HCT116 (cell line): Measurements from ENCODE around the gene ARF1. TPM values are rescaled to one million over a fixed set of nuclear protein-coding genes. Genes with fewer than 3 reads are reported as not detected.

Source experiments
- ATAC-seq: fragments of 200-7000 bp; cut with Tn5 transposase; 2 replicates; pipeline ENCODE4 v1.9.1; 2020; ENCODE audit warnings: mild to moderate bottlenecking, moderate library complexity
- BruUV-seq: library from RNA; stranded (reverse); fragments of 400-500 nt; replicated peaks from 2 replicates; lab custom pipeline; 2021; lab: Mats Ljungman, UMichigan
- CTCF ChIA-PET: fragments of 300-600 bp; sonication (Branson Sonifier 250); formaldehyde crosslinking; loops from one replicate; lab custom pipeline; 2021; ENCODE audit warnings: antibody characterized with exemption; lab: Charles Lee
- POLR2A ChIA-PET: fragments of 300-600, 350-600 bp; sonication (Branson Sonifier 250); formaldehyde crosslinking; loops from one replicate; lab custom pipeline; 2021; ENCODE audit warnings: antibody characterized with exemption; lab: Charles Lee
- RAD21 ChIA-PET, 2 experiments: fragments of 300-600 bp; sonication (Branson Sonifier 250); formaldehyde crosslinking; loops; one replicate each; lab custom pipeline; 2023; ENCODE audit warnings: low total read pairs in 2 of 2; ENCODE audit not compliant: uncharacterized antibody in 2 of 2, unreplicated experiment in 2 of 2, low non-redundant PET in 1 of 2; lab: Charles Lee
- DNase-seq: peaks from one replicate; pipeline ENCODE4 v3.0.0-alpha.2; 2010; ENCODE audit warnings: low read depth, low spot score
- H2AFZ ChIP-seq: fragments of 200-600 bp; shearing (Covaris generic), sonication (generic); 2 replicates; pipeline ENCODE4 v1.6.1; 2017; ENCODE audit warnings: low read depth, mixed run types, mixed read lengths, antibody characterized with exemption, low read length; ENCODE audit not compliant: poor library complexity, severe bottlenecking
- H3K27ac ChIP-seq: 2 replicates; pipeline ENCODE4 v1.5.1; 2012; ENCODE audit warnings: low read depth, low read length
- H3K27me3 ChIP-seq: fragments of 200-600 bp; sonication (generic); 2 replicates; pipeline ENCODE4 v1.6.1; 2016; ENCODE audit warnings: mixed run types, low read length, mixed read lengths; ENCODE audit not compliant: insufficient read depth
- H3K36me3 ChIP-seq, 2 experiments: fragments of 200-500 bp in 1 of 2; fragments of 200-600 bp in 1 of 2; sonication (Bioruptor generic) in 1 of 2; sonication (generic) in 1 of 2; 2 replicates each; pipeline versions ENCODE4 v1.5.1 to v1.6.1; 2014 to 2016; ENCODE audit warnings: low read length in 2 of 2, inconsistent platforms in 1 of 2, mixed read lengths in 1 of 2, mixed run types in 1 of 2; ENCODE audit not compliant: insufficient read depth in 2 of 2, control insufficient read depth in 1 of 2
- H3K4me1 ChIP-seq, 2 experiments: fragments of 200-600 bp in 1 of 2; sonication (generic) in 1 of 2; 2 replicates each; pipeline versions ENCODE4 v1.5.1 to v1.6.1; 2012 to 2017; ENCODE audit warnings: low read length in 2 of 2, inconsistent platforms in 1 of 2, mild to moderate bottlenecking in 1 of 2, mixed read lengths in 1 of 2, mixed run types in 1 of 2, moderate library complexity in 1 of 2; ENCODE audit not compliant: insufficient read depth in 2 of 2, control insufficient read depth in 1 of 2
- H3K4me2 ChIP-seq: fragments of 200-600 bp; sonication (generic); 2 replicates; pipeline ENCODE4 v1.6.1; 2017; ENCODE audit warnings: mixed run types, low read length, mixed read lengths
- H3K4me3 ChIP-seq, 2 experiments: fragments of 200-600 bp in 1 of 2; sonication (generic) in 1 of 2; replicated peaks in 1 of 2; 2 replicates each; pipeline ENCODE4 v1.5.1; 2011 to 2016; ENCODE audit warnings: low read length in 2 of 2, control low read depth in 1 of 2, low read depth in 1 of 2, mild to moderate bottlenecking in 1 of 2, mixed read lengths in 1 of 2, mixed run types in 1 of 2
- H3K79me2 ChIP-seq: fragments of 200-600 bp; sonication (generic); 2 replicates; pipeline ENCODE4 v1.6.1; 2017; ENCODE audit warnings: mild to moderate bottlenecking, mixed run types, low read length, moderate library complexity, mixed read lengths; ENCODE audit not compliant: insufficient read depth
- H3K9ac ChIP-seq: fragments of 200-600 bp; sonication (generic); 2 replicates; pipeline ENCODE4 v1.6.1; 2016; ENCODE audit warnings: low read length, mixed read lengths
- H3K9me2 ChIP-seq: fragments of 200-600 bp; sonication (generic), shearing (Covaris generic); 2 replicates; pipeline ENCODE4 v1.6.1; 2017; ENCODE audit warnings: mixed run types, mild to moderate bottlenecking, moderate library complexity; ENCODE audit not compliant: insufficient read depth
- H3K9me3 ChIP-seq, 2 experiments: fragments of 200-500 bp in 1 of 2; fragments of 200-600 bp in 1 of 2; sonication (Bioruptor generic) in 1 of 2; sonication (generic) in 1 of 2; 2 replicates each; pipeline ENCODE4 v1.6.1; 2014 to 2017; ENCODE audit warnings: low read length in 2 of 2, mixed read lengths in 2 of 2, inconsistent platforms in 1 of 2, low read depth in 1 of 2, mild to moderate bottlenecking in 1 of 2, mixed run types in 1 of 2, moderate library complexity in 1 of 2; ENCODE audit not compliant: control insufficient read depth in 1 of 2, insufficient read depth in 1 of 2
- H4K20me1 ChIP-seq: fragments of 200-600 bp; sonication (generic), shearing (Covaris generic); 2 replicates; pipeline ENCODE4 v1.6.1; 2017; ENCODE audit warnings: mixed run types, mild to moderate bottlenecking, moderate library complexity; ENCODE audit not compliant: insufficient read depth
- CBX3 ChIP-seq: IDR thresholded peaks from 2 replicates; pipeline ENCODE4 v1.6.1; 2012; ENCODE audit warnings: low read depth
- CTCF ChIP-seq, 3 experiments: fragments of 200-600 bp in 1 of 3; sonication (generic) in 1 of 3; IDR thresholded peaks in 2 of 3; conservative IDR thresholded peaks in 1 of 3; 2 replicates each; pipeline ENCODE4 v1.5.1; 2012 to 2017; ENCODE audit warnings: low read depth in 2 of 3, low read length in 2 of 3, antibody characterized with exemption in 1 of 3, borderline replicate concordance in 1 of 3, control low read depth in 1 of 3, mild to moderate bottlenecking in 1 of 3, mixed read lengths in 1 of 3, mixed run types in 1 of 3, moderate library complexity in 1 of 3; ENCODE audit not compliant: insufficient read depth in 1 of 3
- EZH2 ChIP-seq: fragments of 200-600 bp; sonication (generic); IDR thresholded peaks from 2 replicates; pipeline ENCODE4 v1.6.1; 2017; ENCODE audit warnings: antibody characterized with exemption, mixed run types
- JUND ChIP-seq: IDR thresholded peaks from 2 replicates; pipeline ENCODE4 v1.6.1; 2012
- POLR2A ChIP-seq: IDR thresholded peaks from 2 replicates; pipeline ENCODE4 v1.7.0; 2011; ENCODE audit warnings: borderline replicate concordance; ENCODE audit not compliant: insufficient read depth, insufficient read length; ENCODE audit errors: extremely low read depth
- POLR2AphosphoS5 ChIP-seq: IDR thresholded peaks from 2 replicates; pipeline ENCODE4 v1.6.1; 2011; ENCODE audit warnings: mild to moderate bottlenecking, low read depth, low read length, moderate library complexity
- SP1 ChIP-seq: IDR thresholded peaks from 2 replicates; pipeline ENCODE4 v1.6.1; 2012; ENCODE audit warnings: low read depth
- SRF ChIP-seq: IDR thresholded peaks from 2 replicates; pipeline ENCODE4 v1.6.1; 2012; ENCODE audit warnings: low read depth
- YY1 ChIP-seq: IDR thresholded peaks from 2 replicates; pipeline ENCODE4 v1.6.1; 2011; ENCODE audit warnings: low read length, low read depth, moderate library complexity, mild to moderate bottlenecking; ENCODE audit not compliant: insufficient replicate concordance; ENCODE audit errors: extremely low read depth
- ZBTB33 ChIP-seq: IDR thresholded peaks from 2 replicates; pipeline ENCODE4 v1.6.1; 2011; ENCODE audit warnings: mild to moderate bottlenecking, low read length, moderate library complexity; ENCODE audit not compliant: insufficient replicate concordance; ENCODE audit errors: extremely low read depth
- ZFX ChIP-seq: fragments of 450-650 bp; IDR thresholded peaks from 2 replicates; pipeline ENCODE4 v1.6.1; 2017
- ZNF274 ChIP-seq: fragments of 200-500 bp; sonication (Bioruptor generic); IDR thresholded peaks from 2 replicates; pipeline ENCODE4 v1.6.1; 2014; ENCODE audit warnings: mild to moderate bottlenecking, low read depth, low read length, inconsistent platforms
- intact Hi-C: fragments of 100-400 bp; cut with micrococcal nuclease; formaldehyde crosslinking; loops from 2 replicates; pipeline ENCODE4 v1.10.0; 2022
- total RNA-seq: library from RNA; stranded (reverse); gene quantifications from one replicate; pipeline ENCODE4 v1.2.1, GENCODE V29; 2021; ENCODE audit not compliant: unreplicated experiment

Gene ARF1
- total RNA-seq, 1 experiment from 2014 or later: 394 TPM

GRCh38 chr1:228144993-228145343 lies 62.5 kb downstream of the ARF1 start:
- no peaks in the 10 kb centered on the region for H3K9me2 ChIP-seq

More at GRCh38 chr1:228144993-228145343, 62.5 kb downstream of the ARF1 start:
- H3K36me3 ChIP-seq: 0 out of 4 replicates have a peak, but pooled peaks cover 0 to 6% of the 10 kb centered on the region in 2 experiments
- ATAC-seq: no peak
- no peaks in the 10 kb centered on the region for H3K27me3 ChIP-seq
- no peak overlapping the region for H2AFZ ChIP-seq
- RAD21 ChIA-PET: no interaction called here
- no peaks in the 10 kb centered on the region for H3K9me3 ChIP-seq
- TF ChIP-seq ZFX (no peak), ZNF274 (no peak), POLR2AphosphoS5 (no peak), SRF (no peak), JUND (no peak), YY1 (no peak), POLR2A (no peak), SP1 (no peak), EZH2 (no peak), ZBTB33 (no peak), CTCF (IDR thresholded peaks at IDR 0.05 in 2 of 3, conservative IDR thresholded peaks at IDR 0.05 in 1 of 3; ENCODE audit: borderline replicate concordance in 1 of 3, insufficient read depth in 1 of 3, low read depth in 2 of 3, low read length in 2 of 3) (no peak), CBX3 (no peak)
- TF ChIP-seq, all 23 proteins: peak for 0
- DNase-seq: no peak
- no peaks in the 10 kb centered on the region for H4K20me1 ChIP-seq
- intact Hi-C loops: no loop called here
- POLR2A ChIA-PET: no interaction called here
- H3K27ac ChIP-seq: no peak overlapping the region
- no peak overlapping the region for H3K9ac ChIP-seq
- peaks cover 58% of the 10 kb centered on the region for H3K79me2 ChIP-seq
- H3K4me3 ChIP-seq: no peak overlapping the region
- no peak overlapping the region for H3K4me2 ChIP-seq
- H3K4me1 ChIP-seq: peaks cover 0 to 12% of the 10 kb centered on the region in 2 experiments; a peak in 3 of 4 replicates
- BruUV-seq: no TSS peak
- CTCF ChIA-PET: no interaction called here
